Eye (tissue), 1 donor: ENCODE results near the gene TFEB.
"Not testable (repeated sequence)": the region's sequence is repeated elsewhere in the genome, so short reads cannot be mapped to it uniquely, and the experiment has no call there.

Experiments used
- DNase-seq: peaks from one replicate; pipeline ENCODE4 v3.0.0-alpha.2; 2015

The TFEB gene

DNA sequence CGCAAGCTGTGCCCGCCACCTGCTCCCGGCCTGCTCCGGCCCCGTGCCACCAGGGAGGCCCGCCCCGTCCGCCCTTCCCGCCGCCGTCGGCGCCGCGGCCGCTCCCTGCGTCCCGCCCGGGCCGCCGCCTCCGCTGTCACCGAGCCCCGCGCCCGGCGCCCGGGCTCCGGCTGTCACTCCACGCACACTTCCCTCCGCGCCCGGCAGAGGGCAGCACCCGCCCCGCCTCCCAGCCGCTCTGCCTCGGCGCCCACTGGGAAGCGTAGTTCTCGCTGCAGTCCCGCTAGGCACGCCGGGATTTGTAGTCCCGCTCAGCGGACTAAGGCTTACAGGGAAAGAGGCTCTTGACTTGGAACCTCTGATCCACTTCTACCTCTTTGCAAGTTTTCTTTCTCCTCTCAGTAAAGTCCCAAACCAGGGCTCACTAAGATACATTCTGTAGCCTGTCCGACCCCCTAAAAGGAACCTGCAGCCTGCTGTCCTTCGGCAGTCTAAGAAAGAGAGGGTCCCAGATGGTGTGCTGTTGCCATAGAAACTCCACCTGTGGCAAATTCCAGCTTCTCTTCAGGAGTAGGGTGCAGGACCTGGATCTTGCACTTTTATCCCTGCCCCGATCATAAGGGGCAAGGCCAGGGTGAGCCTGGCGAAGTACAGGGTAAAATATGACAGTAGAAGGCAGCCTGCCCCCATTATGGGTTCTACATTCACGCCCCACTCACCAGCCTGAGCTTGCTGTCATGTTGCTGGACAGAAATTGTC lies at the start of gene TFEB:
Gene TFEB (minus strand): TSS at position 182 of the 759 bp plus-strand sequence. CDS start 44,395 bp downstream, outside the sequence.
- peak; percentile 97 for DNase-seq

DNA sequence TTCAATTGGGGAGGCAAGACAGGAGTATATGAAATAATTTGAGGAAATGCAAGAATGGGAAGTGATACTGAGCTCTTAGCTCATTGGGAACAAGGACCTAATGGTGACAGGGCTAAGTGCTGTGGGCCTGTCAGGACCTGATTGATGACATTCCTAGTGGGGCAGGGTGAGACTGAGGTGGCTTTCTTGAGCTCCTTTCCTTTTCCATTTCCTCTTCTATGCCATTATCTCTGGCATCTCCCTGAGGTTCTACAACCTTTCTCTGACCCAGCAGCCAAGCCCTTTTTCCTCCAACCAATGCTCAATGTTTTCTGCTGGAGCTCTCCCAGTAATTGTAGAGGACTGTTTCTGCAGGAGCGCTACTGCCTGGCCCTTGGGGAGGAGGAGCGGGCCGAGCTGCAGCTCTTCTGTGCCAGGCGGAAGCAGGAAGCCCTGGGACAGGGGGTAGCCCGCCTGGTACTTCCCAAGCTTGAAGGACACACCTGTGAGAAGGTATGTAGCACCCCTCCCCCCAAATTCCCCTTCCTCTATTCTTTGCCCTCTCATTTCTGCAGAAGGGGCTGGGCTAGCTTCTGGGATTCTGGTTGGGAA lies 49.3 kb upstream of the TFEB start:
- no peak for DNase-seq

DNA sequence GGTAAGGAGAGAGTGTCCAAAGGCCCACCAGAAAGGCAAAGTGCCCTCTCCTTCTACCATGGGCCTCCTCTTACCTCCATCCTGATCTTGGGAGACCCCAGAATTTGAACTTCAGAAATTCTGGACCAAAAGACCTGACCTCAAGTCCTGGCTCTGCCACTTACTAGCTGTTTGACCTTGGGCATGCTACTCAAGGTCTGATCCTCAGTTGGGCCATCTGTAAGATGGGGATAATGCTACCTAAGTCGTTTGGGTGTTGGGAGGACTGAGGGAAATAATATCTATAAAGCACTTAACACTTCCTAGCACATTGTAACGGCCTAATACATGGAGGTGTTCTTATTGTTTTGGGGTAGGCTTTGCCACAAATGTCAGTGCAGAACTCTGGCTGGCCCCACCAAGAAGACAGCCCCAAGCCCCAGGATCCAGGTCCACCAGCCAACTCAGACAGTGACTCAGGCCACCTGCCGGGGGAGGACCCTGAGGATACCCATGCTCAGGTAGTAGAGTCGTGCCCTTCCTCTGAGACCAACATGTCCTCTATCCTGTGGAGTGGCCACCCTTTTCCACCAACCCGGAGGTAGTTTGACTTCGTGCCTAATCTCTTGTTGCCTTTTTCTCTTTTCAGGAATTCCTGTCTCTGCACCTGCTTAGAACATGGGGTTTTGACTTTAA lies 47.8 kb upstream of the TFEB start:
- DNase-seq = no peak

DNA sequence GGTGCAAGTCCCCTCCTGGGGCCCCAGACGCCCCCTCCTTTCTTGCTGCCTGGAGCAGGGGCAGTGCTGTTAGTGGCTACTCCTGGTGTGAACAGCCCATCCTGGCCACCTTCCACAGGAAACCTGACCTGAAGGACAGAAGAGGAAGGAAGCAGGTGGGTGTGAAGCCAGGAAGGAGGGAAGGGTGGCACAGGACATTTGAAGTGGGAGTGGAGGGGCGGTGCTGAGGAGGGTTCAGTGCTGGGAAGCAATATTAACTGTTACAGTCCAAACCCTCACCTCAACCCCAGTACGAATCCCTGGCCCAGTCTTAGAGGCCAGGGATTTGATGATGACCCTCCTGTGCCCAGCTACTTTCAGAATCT lies 45.9 kb upstream of the TFEB start:
- no peak for DNase-seq

DNA sequence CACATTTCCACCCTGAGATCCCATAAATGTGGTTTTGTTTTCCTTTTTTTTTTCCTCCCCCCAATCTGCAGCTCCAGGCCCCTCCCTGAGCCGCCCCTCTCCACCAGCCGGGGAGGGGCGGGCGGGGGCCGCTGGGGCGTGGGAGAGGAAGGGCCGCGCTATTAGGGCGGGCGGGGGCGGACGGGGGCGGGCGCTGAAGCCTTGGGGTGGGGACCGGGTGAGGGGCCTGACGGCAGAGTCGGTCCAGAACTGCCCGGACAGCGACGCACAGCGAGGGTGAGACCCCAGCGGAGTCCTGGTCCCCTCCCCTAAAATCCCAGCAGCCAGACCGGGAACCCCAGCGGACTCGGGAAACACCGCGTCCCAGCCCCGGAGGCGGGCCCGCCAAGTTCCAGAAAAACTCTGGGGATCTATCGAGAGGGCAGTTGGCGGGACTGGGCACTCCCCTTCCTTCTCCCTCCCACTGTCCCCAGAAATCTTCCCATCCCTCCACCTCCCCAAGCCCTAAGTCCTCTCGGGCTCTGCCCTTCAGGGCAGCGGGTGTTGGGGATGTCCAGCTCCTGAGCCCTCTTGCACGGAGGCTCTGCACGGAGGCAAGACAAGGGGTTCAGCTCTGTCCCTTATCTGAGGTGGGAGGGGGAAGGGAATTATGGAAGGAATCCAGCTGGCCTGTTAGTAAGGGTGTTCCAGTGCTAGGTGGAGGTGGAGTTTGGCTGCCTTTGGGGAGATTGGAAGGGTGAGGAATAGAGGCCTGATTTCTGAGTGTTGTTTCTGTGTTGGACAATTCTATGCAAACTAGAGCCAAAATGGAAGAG lies 45.4 kb upstream of the TFEB start, which contains the start of gene PRICKLE4:
Gene PRICKLE4 (plus strand): TSS at position 232 of the 815 bp plus-strand sequence. CDS start 2,692 bp downstream, outside the sequence.
- DNase-seq = peak; percentile 54

DNA sequence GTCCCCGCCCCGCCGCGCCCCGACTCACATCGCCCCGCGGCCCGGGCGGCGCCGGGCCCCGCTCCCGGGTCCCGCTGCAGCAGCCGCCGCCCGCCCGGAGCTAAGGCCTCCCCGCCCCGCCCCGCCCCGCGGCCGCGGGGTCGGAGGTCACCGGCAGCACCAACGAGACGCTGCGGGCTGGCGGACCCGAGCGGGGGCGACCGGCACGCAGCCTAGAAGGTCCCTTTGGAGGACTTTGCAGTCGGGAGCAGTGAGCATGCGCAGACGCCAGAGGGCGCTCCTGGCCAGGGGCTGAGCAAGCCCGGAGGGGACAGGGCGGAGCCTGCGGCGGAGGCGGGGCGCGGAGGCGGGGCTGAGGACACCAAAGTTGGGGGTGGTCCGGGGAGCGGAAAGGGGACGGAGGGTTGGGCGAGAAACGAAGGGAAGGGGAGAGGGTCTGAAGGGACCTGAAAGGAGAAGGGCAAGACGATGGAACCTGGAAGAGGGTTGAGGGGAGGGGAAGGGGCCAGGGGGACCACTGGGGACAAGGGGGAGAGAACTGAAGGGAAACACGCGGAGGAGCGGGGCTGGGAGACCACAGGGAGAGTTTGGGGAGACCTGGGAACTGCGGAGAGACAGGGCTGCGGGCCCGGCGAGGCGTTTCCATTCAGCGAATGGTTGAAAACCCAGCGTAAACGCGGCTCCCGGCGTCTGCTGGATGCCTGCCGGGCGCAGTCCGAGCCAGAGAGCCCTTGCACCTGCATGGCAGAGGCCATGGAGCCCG lies 44.6 kb upstream of the TFEB start, which contains the start of gene FRS3:
Gene FRS3 (minus strand): TSS at position 113 of the 763 bp plus-strand sequence. CDS start 2,913 bp downstream, outside the sequence.
- DNase-seq = peak; percentile 99

DNA sequence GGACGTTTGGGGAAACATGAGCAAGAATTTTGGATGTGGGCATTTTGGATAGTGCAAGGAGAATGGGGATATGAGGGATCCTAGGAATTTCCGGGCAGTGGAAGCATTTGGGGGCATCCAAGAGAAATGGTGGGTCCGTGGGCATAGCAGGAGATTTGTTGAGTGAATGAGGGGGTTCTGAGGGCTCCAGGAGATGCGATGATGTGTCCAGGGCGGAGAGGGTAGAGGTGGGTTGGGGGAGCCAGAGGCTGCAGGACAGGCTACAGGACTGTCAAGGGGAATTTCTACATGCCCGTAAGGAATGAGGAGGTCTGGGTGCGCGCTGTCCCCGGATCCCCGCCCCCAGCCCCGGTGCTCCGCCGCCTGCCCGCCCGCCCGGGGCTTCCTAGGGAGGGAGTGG lies 43.9 kb upstream of the TFEB start:
- no peak for DNase-seq

DNA sequence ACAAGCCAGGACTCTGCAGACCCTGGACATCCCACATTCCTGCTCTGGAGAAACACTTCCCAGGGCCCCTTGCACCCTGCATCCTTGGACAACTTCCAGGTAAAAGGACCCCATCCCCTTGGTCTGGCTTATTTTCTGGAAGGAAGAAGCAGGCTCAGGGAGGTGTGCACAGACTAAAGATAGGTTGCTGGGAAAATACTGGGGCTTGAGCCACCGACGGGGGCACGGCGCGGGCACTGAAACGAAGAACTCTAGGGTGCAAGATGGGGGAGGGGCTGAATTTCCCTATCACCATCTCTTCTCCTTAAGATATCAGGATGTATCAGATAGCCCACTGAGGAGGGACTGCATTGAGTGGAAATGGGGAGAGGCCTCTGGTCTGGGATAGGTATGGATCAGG lies 43.5 kb upstream of the TFEB start:
- peak; percentile 9 for DNase-seq

DNA sequence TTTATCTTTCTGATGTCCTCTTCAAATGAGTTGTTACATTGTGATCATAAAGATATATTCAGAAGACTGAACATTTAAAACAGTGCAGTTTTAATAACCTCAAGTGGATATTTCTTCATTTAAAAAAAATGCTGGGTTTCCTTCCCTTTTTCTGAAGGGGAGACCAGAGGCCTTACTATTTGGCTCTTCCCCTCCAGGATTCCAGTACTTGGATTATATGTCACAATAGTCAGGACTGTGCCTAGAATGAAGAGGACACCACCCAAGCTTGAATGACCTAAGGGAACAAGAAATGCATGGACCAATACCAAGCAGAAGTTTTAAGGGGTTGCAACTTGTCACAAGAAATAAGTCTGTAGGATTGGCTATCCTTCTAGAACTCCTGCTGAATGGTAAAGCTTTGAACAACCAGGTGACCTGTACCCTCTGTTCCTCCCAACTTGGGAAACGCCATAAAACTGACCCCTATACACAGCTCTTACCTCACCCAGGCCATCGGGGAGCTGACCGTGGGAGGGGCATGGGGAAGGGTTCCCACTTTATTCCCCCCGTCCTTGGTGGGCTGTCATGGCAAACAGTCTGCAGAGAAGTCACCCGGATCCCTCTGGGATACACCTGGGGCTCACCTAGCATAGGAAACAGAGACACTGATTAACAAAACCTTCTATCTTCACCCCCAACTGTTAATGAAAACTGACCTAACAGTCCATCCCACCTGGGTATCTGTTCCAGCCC lies 42.3 kb upstream of the TFEB start:
- no peak for DNase-seq

DNA sequence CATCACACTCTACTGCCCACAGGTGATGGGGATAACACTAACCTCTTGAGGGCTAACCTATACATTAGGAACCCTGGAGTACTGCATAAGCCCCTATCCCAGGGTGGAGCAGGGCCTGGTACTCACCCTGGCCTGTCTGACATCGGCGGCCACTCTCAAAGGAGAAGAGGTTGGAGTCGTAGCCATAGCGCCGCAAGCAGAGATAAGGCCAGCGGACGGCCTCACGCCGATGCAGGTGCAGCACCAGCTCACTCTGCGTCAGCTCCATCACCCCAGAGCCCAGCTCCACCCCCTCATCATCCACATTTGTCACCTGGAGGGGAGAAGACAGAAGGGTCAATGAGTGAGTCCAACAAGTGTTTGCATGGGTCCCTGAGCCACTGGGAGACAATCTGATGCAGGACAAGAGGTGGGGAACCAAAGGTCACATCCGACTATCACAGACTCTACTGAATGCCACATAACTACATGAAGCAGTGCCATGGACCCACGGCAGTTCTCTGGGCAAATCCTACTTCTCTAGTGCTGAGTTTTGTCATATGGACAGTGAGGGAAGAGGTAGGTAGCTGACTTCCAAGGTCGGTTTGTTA lies 40.0 kb upstream of the TFEB start:
- no peak for DNase-seq

DNA sequence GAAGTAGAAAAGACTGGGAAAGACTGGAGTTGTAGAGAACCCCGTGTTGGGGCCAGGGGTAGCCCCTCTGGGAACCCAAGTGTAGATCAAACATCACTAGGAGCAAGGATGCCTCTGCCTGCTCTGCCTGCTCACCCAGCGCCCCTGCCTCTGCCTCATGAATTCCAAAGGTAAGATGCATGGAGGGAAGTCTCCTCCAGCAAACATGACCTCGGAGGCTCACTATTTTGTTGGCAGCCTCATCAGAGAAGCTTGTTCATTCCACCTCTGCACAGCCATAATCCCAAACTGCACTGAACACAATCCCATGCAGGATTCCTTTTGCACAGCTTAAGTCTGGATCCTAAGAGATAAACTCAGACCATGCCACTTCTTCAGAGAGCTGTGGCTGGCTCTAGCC lies 39.4 kb upstream of the TFEB start:
- DNase-seq = no peak

DNA sequence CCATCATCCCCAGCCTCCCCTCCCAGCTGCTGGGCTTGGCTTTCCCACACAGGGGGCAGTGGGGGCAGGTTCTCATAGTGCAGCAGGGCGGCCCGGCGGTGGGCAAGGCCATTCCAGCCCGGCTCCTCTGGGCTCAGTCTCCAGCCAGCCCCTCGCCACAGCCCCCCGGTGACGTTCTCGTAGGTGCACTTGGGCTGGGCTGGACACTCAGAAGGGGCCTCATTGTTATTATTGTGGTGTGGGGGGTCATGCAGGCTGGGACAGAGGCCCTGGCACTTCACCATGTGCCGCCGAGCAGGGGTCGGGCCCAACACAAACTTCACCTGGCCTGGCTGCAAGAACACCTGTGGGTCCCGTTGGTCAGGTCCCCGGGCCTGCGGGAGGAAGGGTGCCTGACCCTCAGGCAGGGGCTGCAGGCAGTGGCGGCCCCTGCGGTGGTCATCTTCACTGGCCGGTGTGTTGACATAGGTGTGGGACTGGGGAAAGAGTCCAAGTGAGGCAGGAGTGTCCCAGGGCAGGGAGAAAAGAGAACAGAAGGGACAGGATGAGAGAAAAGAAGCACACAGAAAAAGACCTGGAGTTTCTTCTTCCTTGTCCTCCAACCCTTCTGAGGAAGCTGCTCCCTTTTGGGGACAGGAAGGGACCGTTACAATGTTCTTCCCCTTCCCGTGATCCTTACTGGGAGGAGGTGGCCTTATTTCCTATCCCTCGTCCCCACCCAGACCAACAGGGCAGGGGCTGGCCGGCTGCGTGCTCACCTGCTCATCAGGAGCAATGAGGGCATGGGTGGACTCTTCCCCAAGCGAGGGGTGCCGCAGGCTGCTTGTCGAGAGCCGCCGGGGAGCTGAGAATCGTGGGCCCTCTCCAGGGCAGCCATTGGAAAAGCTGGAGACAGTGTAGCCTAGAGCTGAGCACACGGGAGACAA lies 35.9 kb upstream of the TFEB start:
- no peak for DNase-seq

DNA sequence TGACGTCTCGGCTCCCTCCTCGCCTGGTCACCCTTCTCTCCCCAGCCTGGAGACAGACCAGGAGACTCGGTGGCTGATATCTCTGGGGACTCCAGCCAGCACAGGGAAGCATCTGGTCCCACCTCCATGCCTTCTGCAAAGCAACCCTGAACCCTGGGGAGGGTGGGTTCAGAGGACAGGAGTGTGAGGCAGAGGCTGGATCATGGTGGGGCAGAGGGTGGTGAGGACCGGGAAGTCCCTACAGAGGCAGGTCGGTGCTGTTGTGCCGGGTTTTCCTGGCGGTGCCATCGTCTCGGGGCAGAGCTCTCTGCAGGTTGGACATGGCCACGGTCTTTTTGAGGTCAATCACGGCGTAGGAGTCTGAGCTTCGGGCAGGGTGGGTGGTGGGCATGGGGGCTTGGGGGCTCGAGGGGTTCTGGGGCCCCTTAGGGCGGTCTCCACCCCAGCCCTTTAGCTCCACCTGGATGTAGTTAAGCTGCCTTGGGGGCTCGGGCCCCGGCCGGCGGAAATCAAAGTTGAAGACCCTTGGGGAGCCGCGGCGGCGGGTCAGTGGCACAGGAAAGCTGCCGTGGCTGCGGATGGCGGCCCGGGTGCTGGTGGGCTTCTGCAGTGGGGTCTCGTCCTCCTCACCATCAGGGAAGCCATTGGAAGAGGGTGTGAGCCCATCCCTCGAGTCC lies 35.1 kb upstream of the TFEB start:
- no peak for DNase-seq

DNA sequence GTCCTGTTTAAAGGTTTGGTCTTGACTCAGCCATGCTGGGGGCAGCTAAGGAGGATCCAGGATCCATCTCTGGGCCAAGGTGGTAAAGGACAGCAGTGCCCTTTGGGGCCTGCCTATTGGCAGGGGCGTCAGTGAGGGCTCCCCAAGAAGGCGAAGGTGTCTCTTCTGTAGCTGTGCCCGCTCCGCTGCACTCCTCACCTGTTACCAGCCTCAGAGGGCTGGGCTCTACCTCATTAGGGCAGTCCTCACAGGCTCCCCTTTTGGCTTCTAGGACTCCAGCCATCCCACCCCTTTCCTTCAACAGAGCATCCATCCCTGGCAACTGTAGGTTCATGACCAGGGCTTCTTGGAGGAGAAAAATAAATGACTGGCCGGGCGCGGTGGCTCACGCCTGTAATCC lies 34.0 kb upstream of the TFEB start:
- DNase-seq = no peak

DNA sequence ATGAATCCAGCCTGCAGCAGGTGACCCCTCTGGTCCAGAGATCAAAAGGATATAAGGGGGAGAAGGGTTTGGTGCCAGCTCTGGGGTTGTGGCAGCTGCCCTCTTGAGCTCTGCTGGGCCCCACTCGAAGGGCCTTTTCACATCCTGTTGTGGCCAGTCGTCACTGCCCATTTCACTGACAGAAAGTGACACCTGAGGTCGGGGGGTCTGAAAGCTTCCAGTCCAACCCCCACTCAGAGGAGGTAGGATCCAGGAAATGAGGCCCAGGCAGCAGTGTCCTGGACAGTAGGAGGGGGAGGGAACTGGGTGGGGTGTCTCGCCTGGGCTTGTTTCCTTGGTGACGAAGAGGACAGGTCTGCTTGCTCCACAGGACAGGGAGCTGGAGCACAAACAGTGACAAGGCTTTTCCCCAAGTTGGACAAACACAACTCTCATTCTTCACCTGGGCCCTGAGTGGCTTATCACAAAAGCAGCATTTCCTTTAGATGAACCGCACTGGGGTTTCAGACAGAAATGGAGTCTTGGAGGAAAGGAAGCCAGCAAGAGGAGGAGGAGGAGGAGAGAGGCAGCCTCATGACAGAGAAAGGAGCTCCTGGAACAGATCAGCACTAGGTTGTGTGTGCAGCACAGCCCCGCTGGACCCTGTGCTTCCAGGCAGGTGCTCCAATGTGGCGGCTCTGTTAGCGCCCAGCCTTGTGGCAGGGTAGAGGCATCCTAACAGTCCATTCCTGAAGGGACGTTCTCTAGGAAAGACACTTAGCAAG lies 33.3 kb upstream of the TFEB start:
- DNase-seq = peak; percentile 17

DNA sequence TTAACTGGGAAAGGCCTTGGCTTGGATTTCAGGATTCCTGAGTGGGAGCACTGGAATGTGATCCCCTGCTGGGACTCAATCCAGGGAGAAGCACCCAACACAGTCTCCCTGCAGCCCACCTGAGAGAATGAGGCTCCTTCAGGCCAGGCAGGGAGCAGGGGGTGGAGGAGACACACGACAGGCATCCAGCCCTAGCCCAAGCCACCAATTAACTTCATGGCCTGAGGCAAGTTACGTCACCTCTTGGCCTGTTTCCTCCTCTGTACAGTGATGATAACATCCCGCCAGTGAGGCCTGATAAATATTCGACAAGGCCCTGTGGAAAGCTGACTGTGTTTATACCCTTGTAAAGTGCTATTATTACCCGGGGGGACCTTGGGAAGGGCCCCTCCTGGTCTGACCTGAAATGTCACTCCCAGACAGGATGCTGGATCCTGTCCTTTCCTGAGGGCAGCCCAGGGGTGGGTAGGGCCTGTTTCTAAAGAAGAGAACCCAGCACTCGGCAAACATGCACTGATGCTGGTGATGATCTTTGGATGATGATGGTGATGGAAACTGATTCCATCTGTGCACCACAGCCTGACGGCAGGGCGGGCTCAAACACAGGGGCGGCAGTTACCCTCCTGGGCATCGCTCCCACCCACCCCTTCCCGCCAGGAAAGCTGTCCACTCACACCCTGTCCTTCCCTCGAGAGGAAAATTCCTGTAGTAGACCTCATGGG lies 31.9 kb upstream of the TFEB start:
- peak; percentile 73 for DNase-seq

DNA sequence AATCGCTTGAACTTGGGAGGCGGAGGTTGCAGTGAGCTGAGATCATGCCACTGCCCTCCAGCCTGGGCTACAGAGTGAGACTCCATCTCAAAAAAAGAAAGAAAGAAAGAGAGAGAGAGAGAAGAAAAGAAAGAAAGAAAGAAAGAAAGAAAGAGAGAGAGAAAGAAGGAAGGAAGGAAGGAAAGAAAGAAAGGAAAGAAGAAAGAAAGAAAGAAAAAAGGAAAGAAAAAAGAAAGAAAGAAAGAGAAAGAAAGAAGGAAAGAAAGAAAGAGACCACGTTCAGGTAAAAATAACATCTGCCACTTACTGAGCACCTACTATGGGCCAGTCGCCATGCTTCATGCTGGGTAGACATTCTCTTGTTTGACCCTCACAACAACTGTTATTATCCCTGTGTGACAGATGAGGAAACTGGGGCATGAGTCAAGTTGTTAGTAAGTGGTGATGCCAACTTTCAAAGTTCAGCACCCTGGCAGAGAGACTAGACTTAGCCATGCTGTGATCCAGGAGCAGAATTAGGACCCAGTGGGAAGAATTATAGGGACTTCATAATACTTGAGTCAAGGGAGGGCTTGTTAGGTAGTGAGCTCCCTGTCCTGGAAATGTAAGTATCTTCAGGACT lies 30.7 kb upstream of the TFEB start:
- not testable (repeated sequence) for DNase-seq
